Panc1 (cell line): ENCODE measurements around the gene THBS1. TPM values are rescaled to one million over a fixed set of nuclear protein-coding genes. Genes with fewer than 3 reads are reported as not detected.

Experiments
- ATAC-seq: fragments of 200-7000 bp; cut with Tn5 transposase; 2 replicates; pipeline ENCODE4 v1.9.1; 2020; ENCODE audit warnings: mild to moderate bottlenecking, moderate library complexity
- BruUV-seq: library from RNA; stranded (reverse); fragments of 400-500 nt; replicated peaks from 2 replicates; lab custom pipeline; 2021; lab: Mats Ljungman, UMichigan
- CTCF ChIA-PET: fragments of 300-600 bp; sonication (Branson Sonifier 250); formaldehyde crosslinking; loops from one replicate; lab custom pipeline; 2022; ENCODE audit warnings: antibody characterized with exemption; lab: Charles Lee
- POLR2A ChIA-PET: fragments of 300-600 bp; sonication (Branson Sonifier 250); formaldehyde crosslinking; loops from one replicate; lab custom pipeline; 2022; ENCODE audit warnings: antibody characterized with exemption; lab: Charles Lee
- DNase-seq: peaks from one replicate; pipeline ENCODE4 v3.0.0-alpha.2; 2010; ENCODE audit warnings: low read depth, low spot score
- H3K27ac ChIP-seq: 2 replicates; pipeline ENCODE4 v1.5.1; 2011; ENCODE audit warnings: mild to moderate bottlenecking, low read length, inconsistent platforms
- H3K27me3 ChIP-seq: fragments of 200-500 bp; sonication (Bioruptor generic); 2 replicates; pipeline ENCODE4 v1.6.0; 2014; ENCODE audit warnings: low read length, inconsistent platforms; ENCODE audit not compliant: control insufficient read depth, insufficient read depth
- H3K36me3 ChIP-seq: fragments of 200-500 bp; sonication (Bioruptor generic); 2 replicates; pipeline ENCODE4 v1.5.1; 2014; ENCODE audit warnings: inconsistent platforms, mild to moderate bottlenecking, low read length, moderate library complexity; ENCODE audit not compliant: control insufficient read depth, insufficient read depth
- H3K4me1 ChIP-seq: 2 replicates; pipeline ENCODE4 v1.5.1; 2011; ENCODE audit warnings: inconsistent platforms, mild to moderate bottlenecking, low read length, moderate library complexity; ENCODE audit not compliant: control insufficient read depth, insufficient read depth
- H3K4me3 ChIP-seq, 2 experiments: 2 replicates each; pipeline ENCODE4 v1.5.1; 2011 to 2012; ENCODE audit warnings: low read depth in 2 of 2, low read length in 2 of 2, mild to moderate bottlenecking in 2 of 2, inconsistent platforms in 1 of 2, moderate library complexity in 1 of 2
- H3K9me3 ChIP-seq: fragments of 200-500 bp; sonication (Bioruptor generic); 2 replicates; pipeline ENCODE4 v1.5.1; 2014; ENCODE audit warnings: low read depth, mild to moderate bottlenecking, inconsistent platforms, low read length, moderate library complexity; ENCODE audit not compliant: control insufficient read depth, insufficient read depth
- POLR2AphosphoS5 ChIP-seq: IDR thresholded peaks from 2 replicates; pipeline ENCODE4 v1.6.1; 2012; ENCODE audit warnings: mild to moderate bottlenecking, low read depth, low read length, moderate library complexity
- SIN3A ChIP-seq: IDR thresholded peaks from 2 replicates; pipeline ENCODE4 v1.6.1; 2012; ENCODE audit warnings: low read depth, mild to moderate bottlenecking, low read length, moderate library complexity, borderline replicate concordance; ENCODE audit not compliant: insufficient read depth
- TCF7L2 ChIP-seq: IDR thresholded peaks from 2 replicates; pipeline ENCODE4 v1.6.1; 2011; ENCODE audit warnings: mild to moderate bottlenecking, low read depth, low read length, inconsistent platforms
- in situ Hi-C: cut with HindIII; loops from 2 replicates; pipeline ENCODE4 v1.10.0; 2016; ENCODE audit warnings: low sequenced_read_pairs, low pct_unique_long_range_greater_than_20kb
- intact Hi-C: fragments of 100-400 bp; cut with micrococcal nuclease; formaldehyde crosslinking; loops from one replicate; pipeline ENCODE4 v1.10.0; 2022; ENCODE audit not compliant: unreplicated experiment
- total RNA-seq: library from RNA; stranded (reverse); gene quantifications from one replicate; pipeline ENCODE4 v1.2.1, GENCODE V29; 2021; ENCODE audit not compliant: unreplicated experiment
- TF ChIP-seq, protein P1 (sequence below): fragments of 450-650 bp; IDR thresholded peaks from 2 replicates; pipeline ENCODE4 v1.5.1; 2017; ENCODE audit warnings: mild to moderate bottlenecking
- TF ChIP-seq, protein P2 (sequence below), 2 experiments: IDR thresholded peaks; 2 replicates each; pipeline ENCODE4 v1.6.1; 2011 to 2012; ENCODE audit warnings: low read depth in 2 of 2, control low read depth in 1 of 2, low read length in 1 of 2, mild to moderate bottlenecking in 1 of 2, moderate library complexity in 1 of 2; ENCODE audit not compliant: insufficient read depth in 1 of 2

The THBS1 gene
- total RNA-seq, 1 experiment from 2014 or later: 61.9 TPM

DNA sequence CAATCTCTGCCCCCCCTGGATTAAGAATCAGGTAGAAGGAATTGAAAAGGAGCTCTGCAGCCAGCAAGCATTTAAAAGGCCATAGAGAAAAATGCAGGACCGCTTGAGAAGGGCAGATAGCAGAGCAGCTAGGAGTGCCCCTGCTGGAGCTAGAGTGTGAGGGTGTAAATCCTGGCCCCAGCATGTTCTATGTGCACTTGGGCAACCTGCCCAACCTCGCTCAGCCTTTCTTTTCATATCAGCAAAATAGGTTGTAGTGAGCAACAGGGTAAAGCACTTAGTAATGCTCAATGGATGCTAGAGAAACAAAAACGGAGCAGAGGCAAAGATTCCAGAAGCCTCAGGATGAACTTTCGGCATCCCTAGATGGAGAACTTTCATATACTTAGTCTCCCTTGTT is 25.0 kb upstream of the THBS1 start:
- intact Hi-C loops: no loop called here
- no peak overlapping the region for H3K4me3 ChIP-seq
- H3K27ac ChIP-seq: no peak overlapping the region
- in situ Hi-C loops: no loop called here
- no peaks in the 10 kb centered on the region for H3K27me3 ChIP-seq
- no peak for TF ChIP-seq SIN3A
- TF ChIP-seq POLR2AphosphoS5: no peak
- TF ChIP-seq, protein P1, sequence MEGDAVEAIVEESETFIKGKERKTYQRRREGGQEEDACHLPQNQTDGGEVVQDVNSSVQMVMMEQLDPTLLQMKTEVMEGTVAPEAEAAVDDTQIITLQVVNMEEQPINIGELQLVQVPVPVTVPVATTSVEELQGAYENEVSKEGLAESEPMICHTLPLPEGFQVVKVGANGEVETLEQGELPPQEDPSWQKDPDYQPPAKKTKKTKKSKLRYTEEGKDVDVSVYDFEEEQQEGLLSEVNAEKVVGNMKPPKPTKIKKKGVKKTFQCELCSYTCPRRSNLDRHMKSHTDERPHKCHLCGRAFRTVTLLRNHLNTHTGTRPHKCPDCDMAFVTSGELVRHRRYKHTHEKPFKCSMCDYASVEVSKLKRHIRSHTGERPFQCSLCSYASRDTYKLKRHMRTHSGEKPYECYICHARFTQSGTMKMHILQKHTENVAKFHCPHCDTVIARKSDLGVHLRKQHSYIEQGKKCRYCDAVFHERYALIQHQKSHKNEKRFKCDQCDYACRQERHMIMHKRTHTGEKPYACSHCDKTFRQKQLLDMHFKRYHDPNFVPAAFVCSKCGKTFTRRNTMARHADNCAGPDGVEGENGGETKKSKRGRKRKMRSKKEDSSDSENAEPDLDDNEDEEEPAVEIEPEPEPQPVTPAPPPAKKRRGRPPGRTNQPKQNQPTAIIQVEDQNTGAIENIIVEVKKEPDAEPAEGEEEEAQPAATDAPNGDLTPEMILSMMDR: no peak
- TF ChIP-seq, protein P2, sequence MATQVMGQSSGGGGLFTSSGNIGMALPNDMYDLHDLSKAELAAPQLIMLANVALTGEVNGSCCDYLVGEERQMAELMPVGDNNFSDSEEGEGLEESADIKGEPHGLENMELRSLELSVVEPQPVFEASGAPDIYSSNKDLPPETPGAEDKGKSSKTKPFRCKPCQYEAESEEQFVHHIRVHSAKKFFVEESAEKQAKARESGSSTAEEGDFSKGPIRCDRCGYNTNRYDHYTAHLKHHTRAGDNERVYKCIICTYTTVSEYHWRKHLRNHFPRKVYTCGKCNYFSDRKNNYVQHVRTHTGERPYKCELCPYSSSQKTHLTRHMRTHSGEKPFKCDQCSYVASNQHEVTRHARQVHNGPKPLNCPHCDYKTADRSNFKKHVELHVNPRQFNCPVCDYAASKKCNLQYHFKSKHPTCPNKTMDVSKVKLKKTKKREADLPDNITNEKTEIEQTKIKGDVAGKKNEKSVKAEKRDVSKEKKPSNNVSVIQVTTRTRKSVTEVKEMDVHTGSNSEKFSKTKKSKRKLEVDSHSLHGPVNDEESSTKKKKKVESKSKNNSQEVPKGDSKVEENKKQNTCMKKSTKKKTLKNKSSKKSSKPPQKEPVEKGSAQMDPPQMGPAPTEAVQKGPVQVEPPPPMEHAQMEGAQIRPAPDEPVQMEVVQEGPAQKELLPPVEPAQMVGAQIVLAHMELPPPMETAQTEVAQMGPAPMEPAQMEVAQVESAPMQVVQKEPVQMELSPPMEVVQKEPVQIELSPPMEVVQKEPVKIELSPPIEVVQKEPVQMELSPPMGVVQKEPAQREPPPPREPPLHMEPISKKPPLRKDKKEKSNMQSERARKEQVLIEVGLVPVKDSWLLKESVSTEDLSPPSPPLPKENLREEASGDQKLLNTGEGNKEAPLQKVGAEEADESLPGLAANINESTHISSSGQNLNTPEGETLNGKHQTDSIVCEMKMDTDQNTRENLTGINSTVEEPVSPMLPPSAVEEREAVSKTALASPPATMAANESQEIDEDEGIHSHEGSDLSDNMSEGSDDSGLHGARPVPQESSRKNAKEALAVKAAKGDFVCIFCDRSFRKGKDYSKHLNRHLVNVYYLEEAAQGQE (IDR thresholded peaks at IDR 0.05; ENCODE audit: insufficient read depth in 1 of 2, low read depth in 2 of 2, low read length in 1 of 2): no peak
- TF ChIP-seq TCF7L2: no peak
- DNase-seq (no peak), ATAC-seq (no peak)
- ChIA-PET CTCF (no interaction called here), POLR2A (no interaction called here)
- H3K36me3 ChIP-seq: no peaks in the 10 kb centered on the region
- no peaks in the 10 kb centered on the region; the same call in 1 of the 2 replicates for H3K4me1 ChIP-seq
- H3K9me3 ChIP-seq: no peaks in the 10 kb centered on the region
- BruUV-seq: no TSS peak

DNA sequence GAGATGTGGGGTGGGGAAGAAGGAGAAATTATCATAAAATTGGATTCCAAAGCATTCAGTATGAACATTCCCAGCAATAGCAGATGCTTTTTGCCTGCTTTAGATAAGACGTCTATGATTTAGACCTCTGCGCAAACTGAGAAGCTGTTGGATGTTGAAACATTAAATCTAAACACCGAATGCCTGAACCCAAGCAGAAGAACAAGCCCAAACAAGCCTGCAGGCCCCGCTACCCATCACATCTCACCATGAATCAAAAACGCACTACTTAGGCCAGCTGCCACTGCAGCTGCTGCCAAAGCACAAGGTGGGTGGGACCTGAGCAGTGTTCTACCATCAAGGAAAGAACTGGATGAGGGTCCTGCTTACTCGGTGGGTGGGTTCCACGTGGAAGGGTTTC is 24.4 kb upstream of the THBS1 start:
- ATAC-seq (no peak), DNase-seq (no peak)
- CTCF ChIA-PET: no interaction called here
- Histone ChIP-seq H3K4me1 (no peaks in the 10 kb centered on the region; the same call in 1 of the 2 replicates), H3K9me3 (no peaks in the 10 kb centered on the region), H3K27ac (no peak overlapping the region), H3K4me3 (no peak overlapping the region), H3K27me3 (no peaks in the 10 kb centered on the region), H3K36me3 (no peaks in the 10 kb centered on the region)
- no TSS peak for BruUV-seq
- POLR2A ChIA-PET: no interaction called here
- in situ Hi-C loops (no loop called here), intact Hi-C loops (no loop called here)
- TF ChIP-seq, protein P2 (IDR thresholded peaks at IDR 0.05; ENCODE audit: insufficient read depth in 1 of 2, low read depth in 2 of 2, low read length in 1 of 2): no peak
- TF ChIP-seq SIN3A (no peak), POLR2AphosphoS5 (no peak), TCF7L2 (no peak)
- TF ChIP-seq, protein P1: no peak
